Activated T-cell treated with anti-CD3 and anti-CD28 coated beads, Interleukin-2, amount 50 U/mL, for 4 hours (primary cell): ENCODE data around the gene ARHGEF19. TPM values are rescaled to one million over a fixed set of nuclear protein-coding genes. Genes with fewer than 3 reads are reported as not detected.

ENCODE experiments used
- ATAC-seq, 2 donors: fragments of 200-7000 bp; cut with Tn5 transposase; one replicate each; pipeline ENCODE4 v1.10.0; 2021
- DNase-seq: peaks from one replicate; pipeline ENCODE4 v3.0.0-alpha.2; 2020
- H3K27me3 Mint-ChIP-seq: one replicate; pipeline ENCODE4 v1.8.0; 2021; ENCODE audit warnings: low read depth, mixed read lengths
- H3K36me3 Mint-ChIP-seq: one replicate; pipeline ENCODE4 v1.8.0; 2022; ENCODE audit warnings: mixed read lengths; ENCODE audit not compliant: insufficient read depth
- H3K4me1 Mint-ChIP-seq: one replicate; pipeline ENCODE4 v1.8.0; 2021; ENCODE audit warnings: low read depth, mixed read lengths
- H3K4me3 Mint-ChIP-seq: one replicate; pipeline ENCODE4 v1.8.0; 2021; ENCODE audit warnings: mild to moderate bottlenecking, moderate library complexity, mixed read lengths
- H3K9me3 Mint-ChIP-seq: one replicate; pipeline ENCODE4 v1.8.0; 2021; ENCODE audit warnings: mixed read lengths
- total RNA-seq, 3 donors: library from RNA; stranded (reverse); gene quantifications; one replicate each; pipeline ENCODE4 v1.2.1, GENCODE V29; 2021

Gene ARHGEF19
- total RNA-seq, 3 donors from 2014 or later: 10.6 to 16.6 (median 11.1) TPM

GRCh38 chr1:16178596-16179497 is 33.6 kb downstream of the ARHGEF19 start:
- Mint-ChIP-seq H3K9me3 (no peaks in the 10 kb centered on the region), H3K4me1 (no peaks in the 10 kb centered on the region), H3K4me3 (no peak overlapping the region), H3K27me3 (no peaks in the 10 kb centered on the region), H3K36me3 (no peaks in the 10 kb centered on the region)
- ATAC-seq (no peak), DNase-seq (no peak)

- no peak overlapping the region for H3K4me3 Mint-ChIP-seq
- DNase-seq: no peak
These were observed 35.1 kb downstream of the ARHGEF19 start for GRCh38 chr1:16177306-16177705.

GRCh38 chr1:16176653-16177052 is 35.8 kb downstream of the ARHGEF19 start:
- Mint-ChIP-seq H3K36me3 (no peaks in the 10 kb centered on the region), H3K27me3 (no peaks in the 10 kb centered on the region), H3K4me3 (no peak overlapping the region), H3K4me1 (no peaks in the 10 kb centered on the region), H3K9me3 (no peaks in the 10 kb centered on the region)
- ATAC-seq (no peak), DNase-seq (no peak)

More at GRCh38 chr1:16177306-16177705, 35.1 kb downstream of the ARHGEF19 start:
- Mint-ChIP-seq H3K36me3 (no peaks in the 10 kb centered on the region), H3K4me1 (no peaks in the 10 kb centered on the region), H3K27me3 (no peaks in the 10 kb centered on the region), H3K9me3 (no peaks in the 10 kb centered on the region)
- no peak for ATAC-seq

- Mint-ChIP-seq H3K27me3 (no peaks in the 10 kb centered on the region), H3K4me1 (no peaks in the 10 kb centered on the region)
- ATAC-seq: no peak
These were observed 36.6 kb downstream of the ARHGEF19 start for GRCh38 chr1:16175610-16176553.

GRCh38 chr1:16174886-16175598 is 37.4 kb downstream of the ARHGEF19 start:
- no peak for ATAC-seq
- H3K36me3 Mint-ChIP-seq: no peaks in the 10 kb centered on the region

More at GRCh38 chr1:16175610-16176553, 36.6 kb downstream of the ARHGEF19 start:
- no peak for DNase-seq
- H3K36me3 Mint-ChIP-seq: no peaks in the 10 kb centered on the region
- H3K9me3 Mint-ChIP-seq: no peaks in the 10 kb centered on the region
- H3K4me3 Mint-ChIP-seq: no peak overlapping the region

GRCh38 chr1:16174261-16174868 is 38.1 kb downstream of the ARHGEF19 start:
- DNase-seq (no peak), ATAC-seq (no peak)
- Mint-ChIP-seq H3K4me3 (no peak overlapping the region), H3K4me1 (peaks cover 3% of the 10 kb centered on the region), H3K9me3 (no peaks in the 10 kb centered on the region), H3K27me3 (no peaks in the 10 kb centered on the region), H3K36me3 (no peaks in the 10 kb centered on the region)

More at GRCh38 chr1:16174886-16175598, 37.4 kb downstream of the ARHGEF19 start:
- DNase-seq: no peak
- Mint-ChIP-seq H3K27me3 (no peaks in the 10 kb centered on the region), H3K4me1 (no peaks in the 10 kb centered on the region), H3K4me3 (no peak overlapping the region), H3K9me3 (no peaks in the 10 kb centered on the region)

GRCh38 chr1:16173447-16174260 is 38.8 kb downstream of the ARHGEF19 start:
- no peak for ATAC-seq

GRCh38 chr1:16172964-16173446 is 39.4 kb downstream of the ARHGEF19 start:
- ATAC-seq: no peak
- Mint-ChIP-seq H3K4me1 (peaks cover 17% of the 10 kb centered on the region), H3K9me3 (no peaks in the 10 kb centered on the region), H3K36me3 (no peaks in the 10 kb centered on the region), H3K27me3 (no peaks in the 10 kb centered on the region), H3K4me3 (no peak overlapping the region)
- no peak for DNase-seq

More at GRCh38 chr1:16173447-16174260, 38.8 kb downstream of the ARHGEF19 start:
- Mint-ChIP-seq H3K27me3 (no peaks in the 10 kb centered on the region), H3K4me1 (peaks cover 10% of the 10 kb centered on the region), H3K4me3 (no peak overlapping the region), H3K36me3 (no peaks in the 10 kb centered on the region), H3K9me3 (no peaks in the 10 kb centered on the region)
- DNase-seq: no peak

GRCh38 chr1:16172218-16172830 is 40.1 kb downstream of the ARHGEF19 start:
- no peaks in the 10 kb centered on the region for H3K9me3 Mint-ChIP-seq
- H3K4me1 Mint-ChIP-seq: peaks cover 17% of the 10 kb centered on the region
- H3K36me3 Mint-ChIP-seq: no peaks in the 10 kb centered on the region
- no peaks in the 10 kb centered on the region for H3K27me3 Mint-ChIP-seq
- ATAC-seq: no peak
- no peak for DNase-seq
- no peak overlapping the region for H3K4me3 Mint-ChIP-seq

- no peak overlapping the region for H3K4me3 Mint-ChIP-seq
- ATAC-seq (no peak), DNase-seq (no peak)
- H3K4me1 Mint-ChIP-seq: peaks cover 18% of the 10 kb centered on the region
- H3K36me3 Mint-ChIP-seq: no peaks in the 10 kb centered on the region
- H3K27me3 Mint-ChIP-seq: no peaks in the 10 kb centered on the region
- no peaks in the 10 kb centered on the region for H3K9me3 Mint-ChIP-seq
These were observed 40.9 kb downstream of the ARHGEF19 start for GRCh38 chr1:16171314-16172151.

GRCh38 chr1:16170283-16170673 is 42.2 kb downstream of the ARHGEF19 start:
- H3K27me3 Mint-ChIP-seq: no peaks in the 10 kb centered on the region
- H3K36me3 Mint-ChIP-seq: no peaks in the 10 kb centered on the region
- H3K4me3 Mint-ChIP-seq: no peak overlapping the region
- no peaks in the 10 kb centered on the region for H3K9me3 Mint-ChIP-seq
- ATAC-seq (no peak), DNase-seq (no peak)
- peaks cover 29% of the 10 kb centered on the region for H3K4me1 Mint-ChIP-seq
